ENCODE measurements around the gene ARPC2. TPM values are rescaled to one million over a fixed set of nuclear protein-coding genes. Genes with fewer than 3 reads are reported as not detected.
A peak's percentile ranks its signal among the peaks of the same experiment; 100 is the strongest.

Gene ARPC2
- total and polyA plus RNA-seq, 12 donors, result 58.5 to 213 (median 134) TPM

- H3K27me3 ChIP-seq, result no peaks in the 10 kb centered on the region
- peak overlapping the region; percentile 72 to 97 (median 88) for H3K4me3 ChIP-seq
- no peak for TF ChIP-seq CTCF (IDR thresholded peaks at IDR 0.05)
- H3K4me1 ChIP-seq, result peaks cover 17 to 67% (median 47%) of the 10 kb centered on the region in 9 donors
- intact Hi-C loops (cut with DNase I), result loop anchor here in 6 of 10 donors (1.0 to 10.0 kb wide), 7 partner anchors 16 to 384 kb away; partner anchors contain the start of genes CTDSP1 (in 6 of the 6), ARPC2 (in 2 of the 6), BCS1L (in 1 of the 6) and TMBIM1 (in 1 of the 6)
- peak overlapping the region; percentile 13 to 92 (median 80) for H3K27ac ChIP-seq
- peaks cover 0 to 59% (median 39%) of the 10 kb centered on the region in 9 donors for H3K36me3 ChIP-seq
- no peak for ATAC-seq
- no peak for DNase-seq
- WGBS, 2 donors, result 4 to 5% methylated on average over 23 of the region's 23 CpGs
- H3K9me3 ChIP-seq, result no peaks in the 10 kb centered on the region
These were observed 53.9 kb downstream of the ARPC2 start for GRCh38 chr2:218270721-218271486.

GRCh38 chr2:218271487-218271797, 54.5 kb downstream of the ARPC2 start:
- DNase-seq (no peak), ATAC-seq (no peak)
- Histone ChIP-seq H3K9me3 (no peaks in the 10 kb centered on the region), H3K27me3 (no peaks in the 10 kb centered on the region), H3K4me1 (peaks cover 17 to 67% (median 47%) of the 10 kb centered on the region in 9 donors), H3K36me3 (peaks cover 0 to 59% (median 39%) of the 10 kb centered on the region in 9 donors), H3K27ac (peak overlapping the region in 9 of 10 donors; percentile 23 to 92 (median 81)), H3K4me3 (peak overlapping the region in 9 of 10 donors; percentile 72 to 97 (median 83))
- WGBS, 2 donors, result 48 to 51% methylated on average over 4 of the region's 4 CpGs
- intact Hi-C loops (cut with DNase I), result loop anchor here in 6 of 10 donors (2.0 to 10.0 kb wide), 6 partner anchors 15 to 383 kb away; partner anchors contain the start of genes CTDSP1 (in 6 of the 6), ARPC2 (in 2 of the 6), BCS1L (in 1 of the 6) and ZNF142 (in 1 of the 6)
- TF ChIP-seq CTCF (IDR thresholded peaks at IDR 0.05), result no peak

GRCh38 chr2:218271865-218272530, 55.0 kb downstream of the ARPC2 start:
- H3K27ac ChIP-seq, result peak overlapping the region in 9 of 10 donors; percentile 6 to 92 (median 77)
- no peaks in the 10 kb centered on the region for H3K9me3 ChIP-seq
- whole genome bisulfite sequencing, 2 donors, result 51 to 55% methylated on average over 5 of the region's 5 CpGs
- ATAC-seq, result no peak
- peaks cover 0 to 59% (median 43%) of the 10 kb centered on the region in 9 donors for H3K36me3 ChIP-seq
- H3K4me3 ChIP-seq, result peak overlapping the region in 4 of 10 donors; percentile 0 to 97 (median 78)
- intact Hi-C loops (cut with DNase I), result loop anchor here in 6 of 10 donors (2.0 to 10.0 kb wide), 6 partner anchors 15 to 383 kb away; partner anchors contain the start of genes CTDSP1 (in 6 of the 6), ARPC2 (in 2 of the 6), BCS1L (in 1 of the 6) and ZNF142 (in 1 of the 6)
- DNase-seq, result no peak
- peaks cover 17 to 67% (median 47%) of the 10 kb centered on the region in 9 donors for H3K4me1 ChIP-seq
- no peak for TF ChIP-seq CTCF (IDR thresholded peaks at IDR 0.05)
- no peaks in the 10 kb centered on the region for H3K27me3 ChIP-seq

Data from heart right ventricle (tissue), 16 donors.